Spleen (tissue), 11 donors: ENCODE data around the gene TAOK1. TPM values are rescaled to one million over a fixed set of nuclear protein-coding genes. Genes with fewer than 3 reads are reported as not detected.
"Not testable (repeated sequence)": the region's sequence is repeated elsewhere in the genome, so short reads cannot be mapped to it uniquely, and the experiment has no call there.

ENCODE experiments used
- DNase-seq: peaks from one replicate; pipeline ENCODE4 v3.0.0-alpha.2; 2020
- H3K27ac ChIP-seq, 8 donors: fragments of 200-600 bp; sonication (generic) in 7 of 8; 1 replicate in 4 of 8; 2 replicates in 4 of 8; pipeline versions ENCODE4 v1.5.0 to v1.8.0; 2016 to 2021; ENCODE audit warnings: inconsistent platforms in 4 of 8, mild to moderate bottlenecking in 4 of 8, moderate library complexity in 1 of 8
- H3K27me3 ChIP-seq, 7 donors: fragments of 200-600 bp; sonication (generic) in 6 of 7; replicated peaks in 1 of 7; 1 replicate in 4 of 7; 2 replicates in 3 of 7; pipeline versions ENCODE4 v1.5.0 to v1.8.0; 2016 to 2021; ENCODE audit warnings: inconsistent platforms in 3 of 7, mild to moderate bottlenecking in 1 of 7
- H3K36me3 ChIP-seq, 6 donors: fragments of 200-600 bp; sonication (generic) in 5 of 6; 1 replicate in 4 of 6; 2 replicates in 2 of 6; pipeline versions ENCODE4 v1.5.0 to v1.8.0; 2016 to 2021; ENCODE audit warnings: inconsistent platforms in 2 of 6
- H3K4me1 ChIP-seq, 6 donors: fragments of 200-600 bp; sonication (generic) in 5 of 6; 1 replicate in 3 of 6; 2 replicates in 3 of 6; pipeline versions ENCODE4 v1.5.0 to v1.8.0; 2016 to 2021; ENCODE audit warnings: inconsistent platforms in 3 of 6
- H3K4me3 ChIP-seq, 8 donors: fragments of 200-600 bp; sonication (generic) in 7 of 8; 1 replicate in 4 of 8; 2 replicates in 4 of 8; pipeline versions ENCODE4 v1.5.0 to v1.8.0; 2016 to 2021; ENCODE audit warnings: inconsistent platforms in 4 of 8, mild to moderate bottlenecking in 4 of 8, moderate library complexity in 2 of 8
- H3K9me3 ChIP-seq, 8 donors: fragments of 200-600 bp; sonication (generic) in 7 of 8; 1 replicate in 4 of 8; 2 replicates in 4 of 8; pipeline versions ENCODE4 v1.5.0 to v1.8.0; 2016 to 2021; ENCODE audit warnings: inconsistent platforms in 4 of 8
- CTCF ChIP-seq, 11 experiments: fragments of 200-600 bp in 7 of 11; fragments of 450-650 bp in 4 of 11; sonication (generic) in 4 of 11; IDR thresholded peaks in 8 of 11; conservative IDR thresholded peaks in 3 of 11; 1 replicate in 7 of 11; 2 replicates in 4 of 11; pipeline versions ENCODE4 v1.4.0 to v1.8.0; 2016 to 2021; ENCODE audit warnings: antibody characterized with exemption in 11 of 11, inconsistent platforms in 4 of 11, mild to moderate bottlenecking in 1 of 11
- POLR2A ChIP-seq, 3 donors: fragments of 450-650 bp; IDR thresholded peaks; one replicate each; pipeline ENCODE4 v1.5.1; 2017; ENCODE audit warnings: antibody characterized with exemption in 3 of 3, mild to moderate bottlenecking in 1 of 3
- POLR2AphosphoS5 ChIP-seq, 3 donors: sonication (generic); formaldehyde crosslinking; IDR thresholded peaks; one replicate each; pipeline ENCODE4 v1.5.1; 2017; ENCODE audit warnings: antibody characterized with exemption in 3 of 3
- WGBS, 5 donors: extraction: QIAGEN DNeasy Blood & Tissue Kit in 3 of 5; methylation state at CpG; one replicate each; pipeline versions ENCODE4 v1.1.5 to v1.1.7; 2013 to 2018; 5-methylcytosine and 5-hydroxymethylcytosine counted together
- intact Hi-C: fragments of 100-400 bp; cut with DNase I; formaldehyde crosslinking; loops from one replicate; pipeline ENCODE4 v1.15.0; 2023; ENCODE audit warnings: low total_unique reads
- polyA plus RNA-seq, 3 donors: library from polyadenylated mRNA; stranded (reverse); fragments of 200-250 nt; gene quantifications; one replicate each; pipeline ENCODE4 v1.2.1, GENCODE V29; 2013
- total RNA-seq, 7 donors: library from RNA; depleted of rRNA in 3 of 7; stranded (reverse); fragments of >200 nt in 3 of 7; fragmentation: NEBNext Ultra II Directional in 4 of 7; extraction: Animal tissue kit (Norgen Biotek cat#: 25700) in 4 of 7; gene quantifications; one replicate each; pipeline versions ENCODE4 v1.1.0 to v1.2.1, GENCODE V29; 2016 to 2021
- donor health status: healthy with polysubstance abuse.
- donor health status: DM: no; HTN: no; CAD: no; lungs with moderate emphysema.
- donor health status: DM: no; HTN: no; CAD: no.
- donor health status: Bipolar disorder and iron deficiency.
- donor health status: healthy.
- donor health status: DM: no; HTN: no; CAD: no.
- donor health status: DM: yes; HTN: yes; CAD: no.

Gene TAOK1
- total and polyA plus RNA-seq, 10 donors = 5.1 to 88.5 (median 56.9) TPM

GRCh38 chr17:29451121-29451742 lies 61.1 kb downstream of the TAOK1 start:
- 88 to 96% (median 89%) methylated on average over 2 of the region's 2 CpGs for WGBS, 5 donors

GRCh38 chr17:29458066-29458465 lies 67.9 kb downstream of the TAOK1 start:
- Histone ChIP-seq H3K4me3 (no peak overlapping the region), H3K27ac (no peak overlapping the region), H3K27me3 (no peaks in the 10 kb centered on the region), H3K4me1 (peaks cover 4 to 56% (median 22%) of the 10 kb centered on the region in 6 donors), H3K9me3 (no peaks in the 10 kb centered on the region), H3K36me3 (peaks cover 2 to 92% (median 15%) of the 10 kb centered on the region in 6 donors)
- DNase-seq = no peak
- intact Hi-C loops = no loop called here
- no peak for TF ChIP-seq POLR2AphosphoS5 (IDR thresholded peaks at IDR 0.05)
- no peak for TF ChIP-seq POLR2A (IDR thresholded peaks at IDR 0.05)
- TF ChIP-seq CTCF (IDR thresholded peaks at IDR 0.05 in 8 of 11, conservative IDR thresholded peaks at IDR 0.05 in 3 of 11) = no peak
- 94 to 99% (median 96%) methylated on average over 4 of the region's 4 CpGs for WGBS, 5 donors

More at GRCh38 chr17:29451121-29451742, 61.1 kb downstream of the TAOK1 start:
- H3K36me3 ChIP-seq = peaks cover 0 to 62% (median 31%) of the 10 kb centered on the region in 6 donors
- TF ChIP-seq POLR2AphosphoS5 (IDR thresholded peaks at IDR 0.05) = no peak
- no peak for TF ChIP-seq CTCF (IDR thresholded peaks at IDR 0.05 in 8 of 11, conservative IDR thresholded peaks at IDR 0.05 in 3 of 11)
- no peak for TF ChIP-seq POLR2A (IDR thresholded peaks at IDR 0.05)
- peaks cover 0 to 56% (median 24%) of the 10 kb centered on the region in 6 donors for H3K4me1 ChIP-seq
- intact Hi-C loops = no loop called here
- H3K27ac ChIP-seq = no peak overlapping the region
- no peak for DNase-seq
- no peaks in the 10 kb centered on the region for H3K27me3 ChIP-seq
- no peaks in the 10 kb centered on the region for H3K9me3 ChIP-seq
- no peak overlapping the region for H3K4me3 ChIP-seq

- intact Hi-C loops = no loop called here
- TF ChIP-seq POLR2A (IDR thresholded peaks at IDR 0.05) (no peak), CTCF (IDR thresholded peaks at IDR 0.05 in 8 of 11, conservative IDR thresholded peaks at IDR 0.05 in 3 of 11) (no peak), POLR2AphosphoS5 (IDR thresholded peaks at IDR 0.05) (no peak)
- no peaks in the 10 kb centered on the region for H3K9me3 ChIP-seq
- DNase-seq = no peak
- no peaks in the 10 kb centered on the region for H3K27me3 ChIP-seq
- H3K4me1 ChIP-seq = peaks cover 4 to 45% (median 22%) of the 10 kb centered on the region in 6 donors
- H3K27ac ChIP-seq = no peak overlapping the region
- WGBS, 5 donors = 75 to 88% (median 82%) methylated on average over 2 of the region's 2 CpGs
- no peak overlapping the region for H3K4me3 ChIP-seq
- H3K36me3 ChIP-seq = peaks cover 0 to 92% (median 5%) of the 10 kb centered on the region in 6 donors
Measured at GRCh38 chr17:29461483-29462206, 71.5 kb downstream of the TAOK1 start.

- H3K4me3 ChIP-seq = no peak overlapping the region
- WGBS, 5 donors = 59 to 83% (median 74%) methylated on average over 3 of the region's 3 CpGs
- DNase-seq = no peak
- peaks cover 0 to 5% (median 0%) of the 10 kb centered on the region in 6 donors for H3K4me1 ChIP-seq
- intact Hi-C loops = no loop called here
- H3K27me3 ChIP-seq = no peaks in the 10 kb centered on the region
- peaks cover 0 to 94% (median 38%) of the 10 kb centered on the region in 6 donors for H3K36me3 ChIP-seq
- no peaks in the 10 kb centered on the region for H3K9me3 ChIP-seq
- no peak overlapping the region for H3K27ac ChIP-seq
- no peak for TF ChIP-seq POLR2AphosphoS5 (IDR thresholded peaks at IDR 0.05)
- no peak for TF ChIP-seq CTCF (IDR thresholded peaks at IDR 0.05 in 8 of 11, conservative IDR thresholded peaks at IDR 0.05 in 3 of 11)
- no peak for TF ChIP-seq POLR2A (IDR thresholded peaks at IDR 0.05)
Measured at GRCh38 chr17:29469276-29469675, 79.1 kb downstream of the TAOK1 start.

GRCh38 chr17:29473437-29473836 lies 83.3 kb downstream of the TAOK1 start:
- H3K27ac ChIP-seq, H3K4me1 ChIP-seq, H3K4me3 ChIP-seq, H3K27me3 ChIP-seq, DNase-seq, H3K9me3 ChIP-seq, intact Hi-C loops: not testable (repeated sequence)
- WGBS, 5 donors = 92 to 98% (median 94%) methylated on average over 4 of the region's 4 CpGs
- peaks cover 0 to 93% (median 34%) of the 10 kb centered on the region in 6 donors for H3K36me3 ChIP-seq
